GM12878 (cell line): ENCODE data around the gene POU6F2. TPM values are rescaled to one million over a fixed set of nuclear protein-coding genes. Genes with fewer than 3 reads are reported as not detected.

Experiments
- ATAC-seq: fragments of 200-7000 bp; cut with Tn5 transposase; 3 replicates; pipeline ENCODE4 v1.9.1; 2020; ENCODE audit warnings: mild to moderate bottlenecking, moderate library complexity
- BruUV-seq: library from RNA; stranded (reverse); fragments of 400-500 nt; replicated peaks from 2 replicates; lab custom pipeline; 2021; lab: Mats Ljungman, UMichigan
- CTCF ChIA-PET: fragments of 300-600 bp; sonication (Branson Sonifier 250); formaldehyde crosslinking; extraction: SDS; loops from one replicate; lab custom pipeline; 2021; ENCODE audit warnings: inconsistent platforms; lab: Yijun Ruan, JAX
- POLR2A ChIA-PET: fragments of 350-600 bp; formaldehyde crosslinking; extraction: SDS; loops from one replicate; lab custom pipeline; 2021; ENCODE audit warnings: inconsistent platforms; lab: Charles Lee
- RAD21 ChIA-PET: fragments of 300-600 bp; sonication (Branson Sonifier 250); formaldehyde crosslinking; loops from one replicate; lab custom pipeline; 2023; ENCODE audit warnings: antibody characterized with exemption; ENCODE audit not compliant: unreplicated experiment; lab: Charles Lee
- SMC1A ChIA-PET: fragments of 300-600 bp; sonication (Branson Sonifier 250); formaldehyde crosslinking; loops from one replicate; lab custom pipeline; 2023; ENCODE audit not compliant: unreplicated experiment, uncharacterized antibody; lab: Charles Lee
- DNase-seq: peaks from one replicate; pipeline ENCODE4 v3.0.0-alpha.2; 2011; ENCODE audit warnings: low read depth, low spot score
- FAIRE-seq: peaks from 3 replicates; lab custom pipeline; 2011; peaks lifted over from hg19 to GRCh38; lab: Jason Lieb, UNC
- H2AFZ ChIP-seq: 2 replicates; pipeline ENCODE4 v1.6.0; 2011; ENCODE audit warnings: low read depth, low read length, control low read depth; ENCODE audit not compliant: control insufficient read depth
- H3K27ac ChIP-seq: 2 replicates; pipeline ENCODE4 v1.5.1; 2011; ENCODE audit warnings: control low read depth; ENCODE audit not compliant: control insufficient read depth, insufficient read depth
- H3K27me3 ChIP-seq, 2 experiments: replicated peaks in 1 of 2; 2 replicates each; pipeline versions ENCODE4 v1.6.0 to v1.6.1; 2011; ENCODE audit warnings: low read length in 1 of 2; ENCODE audit not compliant: control insufficient read depth in 2 of 2, insufficient read depth in 2 of 2
- H3K36me3 ChIP-seq, 2 experiments: 2 replicates each; pipeline ENCODE4 v1.5.1; 2011; ENCODE audit warnings: low read length in 1 of 2; ENCODE audit not compliant: control insufficient read depth in 2 of 2, insufficient read depth in 2 of 2
- H3K4me1 ChIP-seq: 2 replicates; pipeline ENCODE4 v1.6.1; 2011; ENCODE audit warnings: mild to moderate bottlenecking, low read length, moderate library complexity, mixed read lengths; ENCODE audit not compliant: control insufficient read depth, insufficient read depth
- H3K4me2 ChIP-seq: 2 replicates; pipeline ENCODE4 v1.6.0; 2011; ENCODE audit warnings: control low read depth; ENCODE audit not compliant: control insufficient read depth, insufficient read depth
- H3K4me3 ChIP-seq: fragments of 200-600 bp; sonication (generic); 2 replicates; pipeline ENCODE4 v1.5.1; 2016
- H3K79me2 ChIP-seq: 2 replicates; pipeline ENCODE4 v1.6.0; 2011; ENCODE audit warnings: low read length; ENCODE audit not compliant: control insufficient read depth, insufficient read depth
- H3K9ac ChIP-seq: 2 replicates; pipeline ENCODE4 v1.8.0; 2011; ENCODE audit warnings: low read length, control low read depth, mixed read lengths; ENCODE audit not compliant: control insufficient read depth, insufficient read depth
- H3K9me3 ChIP-seq: replicated peaks from 3 replicates; pipeline ENCODE4 v1.5.1; 2011; ENCODE audit warnings: mild to moderate bottlenecking, low read length; ENCODE audit not compliant: control insufficient read depth, insufficient read depth
- H4K20me1 ChIP-seq: 2 replicates; pipeline ENCODE4 v1.6.0; 2011; ENCODE audit not compliant: control insufficient read depth, insufficient read depth
- BRCA1 ChIP-seq: IDR thresholded peaks from 2 replicates; pipeline ENCODE4 v1.6.1; 2011; ENCODE audit warnings: low read depth, low read length, improper control_type of control experiment
- ETV6 ChIP-seq, 2 experiments: fragments of 450-650 bp in 1 of 2; IDR thresholded peaks in 1 of 2; conservative IDR thresholded peaks in 1 of 2; 2 replicates each; pipeline ENCODE4 v1.6.1; 2014; ENCODE audit warnings: antibody characterized with exemption in 1 of 2, borderline replicate concordance in 1 of 2, low read depth in 1 of 2, mild to moderate bottlenecking in 1 of 2, moderate library complexity in 1 of 2
- NFXL1 ChIP-seq: fragments of 450-650 bp; IDR thresholded peaks from 2 replicates; pipeline ENCODE4 v1.6.1; 2017; ENCODE audit warnings: antibody characterized with exemption, mild to moderate bottlenecking, borderline replicate concordance
- PAX5 ChIP-seq: IDR thresholded peaks from 2 replicates; pipeline ENCODE4 v1.6.1; 2011; ENCODE audit warnings: low read depth, low read length, borderline replicate concordance
- PAX8 ChIP-seq: fragments of 450-650 bp; IDR thresholded peaks from 2 replicates; pipeline ENCODE4 v1.6.1; 2017; ENCODE audit warnings: mild to moderate bottlenecking, moderate library complexity
- WGBS: methylation state at CpG from one replicate; pipeline ENCODE4 v1.1.6; 2016; ENCODE audit warnings: low lambda C conversion rate; ENCODE audit not compliant: insufficient replicate concordance, insufficient coverage; ENCODE audit errors: missing lambda C conversion rate; 5-methylcytosine and 5-hydroxymethylcytosine counted together
- in situ Hi-C: fragments of 300-500 bp; cut with MboI; formaldehyde crosslinking; loops from 9 replicates; pipeline ENCODE4 v1.14.3; 2018; ENCODE audit warnings: mixed read lengths
- intact Hi-C: fragments of 100-400 bp; cut with micrococcal nuclease; formaldehyde crosslinking; loops from one replicate; pipeline ENCODE4 v1.14.2; 2022; ENCODE audit not compliant: unreplicated experiment
- polyA plus RNA-seq, 11 experiments: library from polyadenylated mRNA; depleted of rRNA in 4 of 11; unstranded in 6 of 11; stranded (reverse) in 5 of 11; fragments of >200 nt; fragmentation: Nextera tagmentation in 4 of 11; fragmentation: Illumina TruSeq in 1 of 11; extraction: Ambion mirVana in 4 of 11; extraction: Trizol in 1 of 11; gene quantifications; 1 replicate in 1 of 11; 2 replicates in 10 of 11; pipeline versions ENCODE4 v1.2.1 to v1.2.3, GENCODE V29; 2011 to 2016; ENCODE audit warnings: inconsistent platforms in 2 of 11, missing spikeins in 2 of 11, low read depth in 1 of 11
- total RNA-seq, 4 experiments: library from RNA; depleted of rRNA in 3 of 4; stranded (reverse); fragments of >200 nt in 3 of 4; fragmentation: Illumina TruSeq in 1 of 4; extraction: Trizol in 1 of 4; gene quantifications; 2 replicates each; pipeline versions ENCODE4 v1.2.1 to v1.2.3, GENCODE V29; 2013 to 2021
- TF ChIP-seq, protein P1 (sequence below): fragments of 150-350 bp; IDR thresholded peaks from 2 replicates; pipeline ENCODE4 v1.6.1; 2016; ENCODE audit warnings: low read depth, low read length
- TF ChIP-seq, protein P2 (sequence below): fragments of 450-650 bp; IDR thresholded peaks from 2 replicates; pipeline ENCODE4 v1.6.1; 2017; ENCODE audit warnings: mild to moderate bottlenecking, low read depth, inconsistent platforms; ENCODE audit not compliant: poor library complexity, severe bottlenecking
- TF ChIP-seq, protein P3 (sequence below): fragments of 450-650 bp; formaldehyde crosslinking; IDR thresholded peaks from 2 replicates; pipeline ENCODE4 v1.5.0; 2022; ENCODE audit warnings: mild to moderate bottlenecking, missing genetic modification characterization
- TF ChIP-seq, protein P4 (sequence below): IDR thresholded peaks from 2 replicates; pipeline ENCODE4 v1.6.1; 2012; ENCODE audit warnings: improper control_type of control experiment, low read depth, low read length; ENCODE audit not compliant: insufficient replicate concordance

POU6F2 gene
- total and polyA plus RNA-seq, 10 of the 15 experiments (the other 5 are each of a cell fraction or from before 2014, with no cell fraction given), result 0.10 TPM; not detected in 9

DNA sequence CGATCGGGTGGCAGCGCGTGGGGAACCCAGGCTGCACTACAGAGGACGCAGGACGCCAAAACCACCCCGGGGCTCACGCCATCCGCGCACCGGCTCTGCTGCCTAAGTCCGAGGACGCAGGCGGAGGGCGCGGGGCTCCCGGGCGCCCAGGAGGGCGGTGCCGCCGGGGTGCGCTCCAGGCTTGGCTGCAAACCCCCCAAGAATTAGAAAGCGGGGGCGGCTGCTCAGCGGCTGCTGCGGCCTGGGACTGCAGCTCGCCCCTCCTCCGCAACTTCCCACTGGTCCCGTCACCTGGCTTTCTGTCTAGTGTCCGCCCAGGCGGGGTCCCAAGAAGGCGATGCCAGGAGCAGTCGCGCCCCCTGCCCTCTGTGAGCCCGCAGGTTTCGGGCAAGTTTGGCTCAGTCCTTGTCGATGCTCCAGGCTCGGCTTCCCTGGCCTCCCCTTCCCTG lies 1.7 kb upstream of the POU6F2 start:
- Histone ChIP-seq H3K4me3 (no peak overlapping the region), H2AFZ (no peak overlapping the region), H3K4me2 (no peak overlapping the region), H3K9ac (no peak overlapping the region), H4K20me1 (no peaks in the 10 kb centered on the region), H3K27ac (no peak overlapping the region), H3K36me3 (no peaks in the 10 kb centered on the region), H3K79me2 (no peaks in the 10 kb centered on the region), H3K9me3 (no peaks in the 10 kb centered on the region), H3K4me1 (no peaks in the 10 kb centered on the region), H3K27me3 (no peaks in the 10 kb centered on the region; a peak in 3 of 4 replicates)
- no TSS peak for BruUV-seq
- DNase-seq (no peak), ATAC-seq (no peak), FAIRE-seq (no peak)
- intact Hi-C loops, result no loop called here
- POLR2A ChIA-PET, result no interaction called here
- CTCF ChIA-PET, result no interaction called here
- 37% methylated on average over 31 of the region's 38 CpGs for WGBS
- SMC1A ChIA-PET, result no interaction called here
- in situ Hi-C loops, result no loop called here
- RAD21 ChIA-PET, result no interaction called here
- TF ChIP-seq PAX5 (no peak), NFXL1 (no peak), ETV6 (conservative IDR thresholded peaks at IDR 0.05 in 1 of 2, IDR thresholded peaks at IDR 0.05 in 1 of 2; ENCODE audit: borderline replicate concordance in 1 of 2, low read depth in 1 of 2) (no peak), BRCA1 (no peak), PAX8 (no peak)
- TF ChIP-seq, protein P1, sequence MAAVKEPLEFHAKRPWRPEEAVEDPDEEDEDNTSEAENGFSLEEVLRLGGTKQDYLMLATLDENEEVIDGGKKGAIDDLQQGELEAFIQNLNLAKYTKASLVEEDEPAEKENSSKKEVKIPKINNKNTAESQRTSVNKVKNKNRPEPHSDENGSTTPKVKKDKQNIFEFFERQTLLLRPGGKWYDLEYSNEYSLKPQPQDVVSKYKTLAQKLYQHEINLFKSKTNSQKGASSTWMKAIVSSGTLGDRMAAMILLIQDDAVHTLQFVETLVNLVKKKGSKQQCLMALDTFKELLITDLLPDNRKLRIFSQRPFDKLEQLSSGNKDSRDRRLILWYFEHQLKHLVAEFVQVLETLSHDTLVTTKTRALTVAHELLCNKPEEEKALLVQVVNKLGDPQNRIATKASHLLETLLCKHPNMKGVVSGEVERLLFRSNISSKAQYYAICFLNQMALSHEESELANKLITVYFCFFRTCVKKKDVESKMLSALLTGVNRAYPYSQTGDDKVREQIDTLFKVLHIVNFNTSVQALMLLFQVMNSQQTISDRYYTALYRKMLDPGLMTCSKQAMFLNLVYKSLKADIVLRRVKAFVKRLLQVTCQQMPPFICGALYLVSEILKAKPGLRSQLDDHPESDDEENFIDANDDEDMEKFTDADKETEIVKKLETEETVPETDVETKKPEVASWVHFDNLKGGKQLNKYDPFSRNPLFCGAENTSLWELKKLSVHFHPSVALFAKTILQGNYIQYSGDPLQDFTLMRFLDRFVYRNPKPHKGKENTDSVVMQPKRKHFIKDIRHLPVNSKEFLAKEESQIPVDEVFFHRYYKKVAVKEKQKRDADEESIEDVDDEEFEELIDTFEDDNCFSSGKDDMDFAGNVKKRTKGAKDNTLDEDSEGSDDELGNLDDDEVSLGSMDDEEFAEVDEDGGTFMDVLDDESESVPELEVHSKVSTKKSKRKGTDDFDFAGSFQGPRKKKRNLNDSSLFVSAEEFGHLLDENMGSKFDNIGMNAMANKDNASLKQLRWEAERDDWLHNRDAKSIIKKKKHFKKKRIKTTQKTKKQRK, result no peak
- TF ChIP-seq, protein P2, sequence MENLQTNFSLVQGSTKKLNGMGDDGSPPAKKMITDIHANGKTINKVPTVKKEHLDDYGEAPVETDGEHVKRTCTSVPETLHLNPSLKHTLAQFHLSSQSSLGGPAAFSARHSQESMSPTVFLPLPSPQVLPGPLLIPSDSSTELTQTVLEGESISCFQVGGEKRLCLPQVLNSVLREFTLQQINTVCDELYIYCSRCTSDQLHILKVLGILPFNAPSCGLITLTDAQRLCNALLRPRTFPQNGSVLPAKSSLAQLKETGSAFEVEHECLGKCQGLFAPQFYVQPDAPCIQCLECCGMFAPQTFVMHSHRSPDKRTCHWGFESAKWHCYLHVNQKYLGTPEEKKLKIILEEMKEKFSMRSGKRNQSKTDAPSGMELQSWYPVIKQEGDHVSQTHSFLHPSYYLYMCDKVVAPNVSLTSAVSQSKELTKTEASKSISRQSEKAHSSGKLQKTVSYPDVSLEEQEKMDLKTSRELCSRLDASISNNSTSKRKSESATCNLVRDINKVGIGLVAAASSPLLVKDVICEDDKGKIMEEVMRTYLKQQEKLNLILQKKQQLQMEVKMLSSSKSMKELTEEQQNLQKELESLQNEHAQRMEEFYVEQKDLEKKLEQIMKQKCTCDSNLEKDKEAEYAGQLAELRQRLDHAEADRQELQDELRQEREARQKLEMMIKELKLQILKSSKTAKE, result no peak
- TF ChIP-seq, protein P3, sequence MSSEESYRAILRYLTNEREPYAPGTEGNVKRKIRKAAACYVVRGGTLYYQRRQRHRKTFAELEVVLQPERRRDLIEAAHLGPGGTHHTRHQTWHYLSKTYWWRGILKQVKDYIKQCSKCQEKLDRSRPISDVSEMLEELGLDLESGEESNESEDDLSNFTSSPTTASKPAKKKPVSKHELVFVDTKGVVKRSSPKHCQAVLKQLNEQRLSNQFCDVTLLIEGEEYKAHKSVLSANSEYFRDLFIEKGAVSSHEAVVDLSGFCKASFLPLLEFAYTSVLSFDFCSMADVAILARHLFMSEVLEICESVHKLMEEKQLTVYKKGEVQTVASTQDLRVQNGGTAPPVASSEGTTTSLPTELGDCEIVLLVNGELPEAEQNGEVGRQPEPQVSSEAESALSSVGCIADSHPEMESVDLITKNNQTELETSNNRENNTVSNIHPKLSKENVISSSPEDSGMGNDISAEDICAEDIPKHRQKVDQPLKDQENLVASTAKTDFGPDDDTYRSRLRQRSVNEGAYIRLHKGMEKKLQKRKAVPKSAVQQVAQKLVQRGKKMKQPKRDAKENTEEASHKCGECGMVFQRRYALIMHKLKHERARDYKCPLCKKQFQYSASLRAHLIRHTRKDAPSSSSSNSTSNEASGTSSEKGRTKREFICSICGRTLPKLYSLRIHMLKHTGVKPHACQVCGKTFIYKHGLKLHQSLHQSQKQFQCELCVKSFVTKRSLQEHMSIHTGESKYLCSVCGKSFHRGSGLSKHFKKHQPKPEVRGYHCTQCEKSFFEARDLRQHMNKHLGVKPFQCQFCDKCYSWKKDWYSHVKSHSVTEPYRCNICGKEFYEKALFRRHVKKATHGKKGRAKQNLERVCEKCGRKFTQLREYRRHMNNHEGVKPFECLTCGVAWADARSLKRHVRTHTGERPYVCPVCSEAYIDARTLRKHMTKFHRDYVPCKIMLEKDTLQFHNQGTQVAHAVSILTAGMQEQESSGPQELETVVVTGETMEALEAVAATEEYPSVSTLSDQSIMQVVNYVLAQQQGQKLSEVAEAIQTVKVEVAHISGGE, result no peak
- TF ChIP-seq, protein P4, sequence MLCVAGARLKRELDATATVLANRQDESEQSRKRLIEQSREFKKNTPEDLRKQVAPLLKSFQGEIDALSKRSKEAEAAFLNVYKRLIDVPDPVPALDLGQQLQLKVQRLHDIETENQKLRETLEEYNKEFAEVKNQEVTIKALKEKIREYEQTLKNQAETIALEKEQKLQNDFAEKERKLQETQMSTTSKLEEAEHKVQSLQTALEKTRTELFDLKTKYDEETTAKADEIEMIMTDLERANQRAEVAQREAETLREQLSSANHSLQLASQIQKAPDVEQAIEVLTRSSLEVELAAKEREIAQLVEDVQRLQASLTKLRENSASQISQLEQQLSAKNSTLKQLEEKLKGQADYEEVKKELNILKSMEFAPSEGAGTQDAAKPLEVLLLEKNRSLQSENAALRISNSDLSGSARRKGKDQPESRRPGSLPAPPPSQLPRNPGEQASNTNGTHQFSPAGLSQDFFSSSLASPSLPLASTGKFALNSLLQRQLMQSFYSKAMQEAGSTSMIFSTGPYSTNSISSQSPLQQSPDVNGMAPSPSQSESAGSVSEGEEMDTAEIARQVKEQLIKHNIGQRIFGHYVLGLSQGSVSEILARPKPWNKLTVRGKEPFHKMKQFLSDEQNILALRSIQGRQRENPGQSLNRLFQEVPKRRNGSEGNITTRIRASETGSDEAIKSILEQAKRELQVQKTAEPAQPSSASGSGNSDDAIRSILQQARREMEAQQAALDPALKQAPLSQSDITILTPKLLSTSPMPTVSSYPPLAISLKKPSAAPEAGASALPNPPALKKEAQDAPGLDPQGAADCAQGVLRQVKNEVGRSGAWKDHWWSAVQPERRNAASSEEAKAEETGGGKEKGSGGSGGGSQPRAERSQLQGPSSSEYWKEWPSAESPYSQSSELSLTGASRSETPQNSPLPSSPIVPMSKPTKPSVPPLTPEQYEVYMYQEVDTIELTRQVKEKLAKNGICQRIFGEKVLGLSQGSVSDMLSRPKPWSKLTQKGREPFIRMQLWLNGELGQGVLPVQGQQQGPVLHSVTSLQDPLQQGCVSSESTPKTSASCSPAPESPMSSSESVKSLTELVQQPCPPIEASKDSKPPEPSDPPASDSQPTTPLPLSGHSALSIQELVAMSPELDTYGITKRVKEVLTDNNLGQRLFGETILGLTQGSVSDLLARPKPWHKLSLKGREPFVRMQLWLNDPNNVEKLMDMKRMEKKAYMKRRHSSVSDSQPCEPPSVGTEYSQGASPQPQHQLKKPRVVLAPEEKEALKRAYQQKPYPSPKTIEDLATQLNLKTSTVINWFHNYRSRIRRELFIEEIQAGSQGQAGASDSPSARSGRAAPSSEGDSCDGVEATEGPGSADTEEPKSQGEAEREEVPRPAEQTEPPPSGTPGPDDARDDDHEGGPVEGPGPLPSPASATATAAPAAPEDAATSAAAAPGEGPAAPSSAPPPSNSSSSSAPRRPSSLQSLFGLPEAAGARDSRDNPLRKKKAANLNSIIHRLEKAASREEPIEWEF, result no peak
